Thyroid gland (tissue), 4 donors: ENCODE measurements around the gene RPUSD2.

ENCODE experiments used
- CTCF ChIP-seq, 6 experiments: fragments of 200-600 bp in 3 of 6; fragments of 450-650 bp in 3 of 6; sonication (generic) in 3 of 6; IDR thresholded peaks; one replicate each; pipeline ENCODE4 v1.5.1; 2016 to 2019; ENCODE audit warnings: antibody characterized with exemption in 6 of 6, mild to moderate bottlenecking in 2 of 6, inconsistent platforms in 1 of 6, moderate library complexity in 1 of 6
- POLR2A ChIP-seq, 2 donors: fragments of 450-650 bp; IDR thresholded peaks; one replicate each; pipeline ENCODE4 v1.6.1; 2017; ENCODE audit warnings: antibody characterized with exemption in 2 of 2, mild to moderate bottlenecking in 2 of 2, moderate library complexity in 1 of 2

GRCh38 chr15:40597024-40597423 is 27.9 kb downstream of the RPUSD2 start:
- no peak for TF ChIP-seq CTCF (IDR thresholded peaks at IDR 0.05)
- TF ChIP-seq POLR2A (IDR thresholded peaks at IDR 0.05): no peak
